GM15510 (cell line): ENCODE measurements around the gene OCRL.

Experiments
- POLR2A ChIP-seq: IDR thresholded peaks from 3 replicates; pipeline ENCODE4 v1.6.1; 2011; ENCODE audit warnings: borderline replicate concordance; ENCODE audit not compliant: insufficient read length; ENCODE audit errors: extremely low read depth

The OCRL gene

GRCh38 chrX:129540068-129540653, at the start of gene OCRL:
TSS of gene OCRL (plus strand) at chrX:129540259. CDS start at chrX:129540440, 181 bp downstream.
- peak; percentile 18 for TF ChIP-seq POLR2A

DNA sequence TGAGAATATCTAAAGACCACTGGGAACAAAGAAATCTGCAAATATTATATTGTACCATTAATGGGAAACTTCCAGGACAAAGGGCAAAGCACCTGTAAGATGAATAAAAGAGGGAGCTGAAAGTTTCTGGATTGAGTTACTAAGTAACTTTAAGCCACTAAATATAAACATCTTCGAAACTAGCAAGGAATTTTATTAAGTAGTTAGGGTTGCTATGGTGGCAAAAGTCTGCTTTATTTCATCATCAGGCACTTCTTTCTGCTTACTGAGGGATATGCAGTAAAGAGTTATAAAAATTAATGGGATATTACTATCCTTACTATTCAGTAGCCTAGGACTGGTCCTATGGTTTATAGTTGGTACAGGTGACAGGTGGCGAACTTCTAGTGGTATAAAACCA, 49.7 kb upstream of the OCRL start:
- no peak for TF ChIP-seq POLR2A

DNA sequence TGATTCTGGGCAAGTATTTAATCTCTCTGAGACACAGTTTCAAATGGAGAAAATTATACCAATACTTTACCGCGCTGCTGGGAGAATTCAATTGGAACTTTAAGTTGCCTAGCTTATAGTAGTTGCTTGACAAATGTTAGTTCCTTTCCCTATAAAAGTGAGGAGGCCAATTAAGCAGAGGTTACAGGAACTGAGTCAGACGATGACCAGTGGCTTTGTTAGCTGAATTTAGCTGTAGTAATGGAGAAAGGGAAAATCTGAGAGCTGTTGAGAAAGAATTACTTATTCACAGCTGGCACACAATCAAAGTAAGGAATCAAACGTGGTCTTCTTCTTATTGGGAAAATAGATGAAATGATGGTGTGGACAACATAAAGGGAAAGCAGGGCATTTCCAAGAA, 46.4 kb upstream of the OCRL start:
- TF ChIP-seq POLR2A, result no peak

DNA sequence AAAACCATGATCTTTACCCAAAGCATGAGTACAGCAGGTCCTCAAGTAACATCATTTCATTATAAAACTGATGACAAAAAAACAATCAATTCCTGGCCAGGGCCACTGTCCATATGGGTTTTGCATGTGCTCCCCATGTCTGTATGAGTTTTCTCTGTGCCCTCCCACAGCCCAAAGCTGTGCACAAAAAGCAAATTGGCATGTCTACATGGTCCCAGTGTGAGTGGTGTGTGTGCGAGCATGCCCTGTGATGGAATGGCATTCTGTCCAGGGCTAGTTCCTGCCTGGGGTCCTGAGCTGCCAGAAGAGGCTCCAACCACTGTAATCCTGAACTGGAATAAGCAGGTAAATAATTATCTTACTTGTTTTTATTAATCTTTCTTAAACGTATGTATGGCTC, 45.2 kb upstream of the OCRL start:
- no peak for TF ChIP-seq POLR2A

DNA sequence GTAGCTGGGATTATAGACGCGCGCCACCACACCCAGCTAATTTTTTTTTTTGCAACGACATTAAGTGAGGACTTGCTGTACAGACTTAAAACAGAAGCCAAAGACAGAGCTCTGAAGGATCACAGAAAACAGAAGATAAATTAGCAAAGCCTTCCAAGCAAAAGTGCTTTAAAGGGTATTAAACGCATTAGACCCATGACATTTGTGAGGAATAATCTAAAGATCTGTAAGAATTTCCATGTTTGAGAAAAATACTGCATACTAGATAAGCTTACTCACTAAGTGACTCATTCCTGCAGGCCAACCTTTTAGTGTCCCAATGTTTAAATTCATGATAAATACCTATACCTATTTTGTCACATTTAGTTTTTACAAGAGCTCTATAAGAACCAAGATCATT, 44.2 kb upstream of the OCRL start:
- TF ChIP-seq POLR2A, result no peak

- TF ChIP-seq POLR2A, result no peak
These were observed 43.4 kb upstream of the OCRL start for GRCh38 chrX:129496625-129497024.

DNA sequence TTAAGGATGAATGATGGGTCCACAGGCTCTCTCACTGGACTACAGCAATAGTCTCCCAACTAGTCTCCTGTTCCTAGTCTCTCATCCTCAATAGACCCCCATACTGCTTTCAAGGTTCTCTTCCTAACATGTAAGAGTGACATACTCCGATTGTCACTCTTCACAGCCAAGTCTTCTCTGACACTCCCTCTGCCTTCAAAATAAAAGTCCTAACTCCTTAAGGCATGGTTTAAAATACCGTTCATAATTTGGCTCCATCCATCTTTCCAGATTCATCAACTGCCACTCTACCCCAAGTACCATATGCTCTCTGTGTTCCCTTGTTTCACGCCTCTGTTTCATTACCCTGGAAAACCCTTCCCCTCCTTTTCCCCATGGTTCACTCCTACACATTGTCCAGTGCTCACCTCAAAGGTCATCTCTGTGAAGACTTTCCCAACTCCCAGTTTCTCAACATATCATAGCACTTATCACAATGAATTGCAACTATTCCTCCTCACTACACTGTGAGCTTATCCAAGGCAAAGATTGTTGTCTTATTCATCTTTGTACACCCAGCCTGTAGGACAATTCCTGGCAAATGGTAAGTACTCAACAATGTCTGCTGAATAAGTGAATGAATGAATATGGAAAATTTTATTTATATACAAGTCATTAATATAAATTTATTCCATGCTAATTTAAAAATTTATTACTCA, 42.8 kb upstream of the OCRL start:
- no peak for TF ChIP-seq POLR2A

DNA sequence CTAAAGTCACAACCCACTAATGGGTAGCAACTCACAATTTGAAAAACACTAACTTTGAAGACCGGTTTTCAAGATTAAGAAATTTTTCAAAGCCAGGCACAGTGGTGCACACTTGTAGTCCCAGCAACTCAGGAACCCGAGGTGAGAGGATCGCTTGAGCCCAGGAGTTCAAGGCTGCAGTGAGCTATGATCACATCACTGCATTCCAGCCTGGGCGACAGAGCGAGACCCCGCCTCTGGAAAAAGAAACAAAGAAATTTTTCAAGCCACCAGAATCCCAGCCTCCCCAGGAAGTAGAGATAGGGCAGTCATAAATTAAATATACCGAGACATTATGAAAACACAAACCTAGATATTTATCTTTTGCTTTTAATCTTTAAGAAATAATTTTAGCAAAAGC, 29.7 kb upstream of the OCRL start:
- no peak for TF ChIP-seq POLR2A

DNA sequence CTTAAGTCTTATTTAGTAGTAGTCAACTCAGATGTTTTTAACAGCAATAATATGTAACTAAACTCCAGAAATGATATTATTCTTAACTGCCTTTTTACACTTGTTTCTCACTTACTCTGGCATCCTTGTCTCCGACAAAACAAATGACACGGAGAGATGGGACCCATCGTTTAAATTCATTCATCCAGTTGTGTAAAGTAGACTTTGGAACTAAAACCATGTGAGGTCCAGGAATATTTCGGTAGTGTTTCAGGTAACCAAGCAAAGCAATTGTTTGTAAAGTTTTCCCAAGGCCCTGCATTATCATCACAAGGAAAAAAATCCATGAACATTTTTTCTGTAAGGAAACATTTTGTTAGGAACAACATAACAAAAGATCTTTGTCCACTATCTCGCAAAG, 28.4 kb upstream of the OCRL start:
- TF ChIP-seq POLR2A, result no peak

GRCh38 chrX:129512409-129512808, 27.6 kb upstream of the OCRL start:
- no peak for TF ChIP-seq POLR2A

GRCh38 chrX:129516402-129516801, 23.7 kb upstream of the OCRL start:
- no peak for TF ChIP-seq POLR2A

DNA sequence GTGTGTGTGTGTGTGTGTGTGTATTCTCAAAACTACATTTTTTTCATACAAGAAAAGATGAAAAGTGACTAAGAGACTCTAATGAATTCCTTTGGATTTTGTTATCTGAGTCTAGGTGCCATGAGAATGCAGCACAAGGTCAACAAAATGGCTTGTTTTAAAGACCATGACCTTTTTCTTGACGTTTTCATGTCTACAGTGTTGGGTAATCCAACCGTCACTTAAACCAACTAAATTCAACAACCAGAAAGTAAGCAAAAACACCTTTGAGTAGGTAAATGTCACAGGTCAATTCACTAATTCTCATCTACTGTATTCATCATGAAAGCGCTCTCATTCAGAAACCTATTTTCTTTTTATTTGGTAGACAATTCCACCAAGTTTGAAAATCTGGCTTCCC, 19.9 kb upstream of the OCRL start:
- TF ChIP-seq POLR2A, result no peak

DNA sequence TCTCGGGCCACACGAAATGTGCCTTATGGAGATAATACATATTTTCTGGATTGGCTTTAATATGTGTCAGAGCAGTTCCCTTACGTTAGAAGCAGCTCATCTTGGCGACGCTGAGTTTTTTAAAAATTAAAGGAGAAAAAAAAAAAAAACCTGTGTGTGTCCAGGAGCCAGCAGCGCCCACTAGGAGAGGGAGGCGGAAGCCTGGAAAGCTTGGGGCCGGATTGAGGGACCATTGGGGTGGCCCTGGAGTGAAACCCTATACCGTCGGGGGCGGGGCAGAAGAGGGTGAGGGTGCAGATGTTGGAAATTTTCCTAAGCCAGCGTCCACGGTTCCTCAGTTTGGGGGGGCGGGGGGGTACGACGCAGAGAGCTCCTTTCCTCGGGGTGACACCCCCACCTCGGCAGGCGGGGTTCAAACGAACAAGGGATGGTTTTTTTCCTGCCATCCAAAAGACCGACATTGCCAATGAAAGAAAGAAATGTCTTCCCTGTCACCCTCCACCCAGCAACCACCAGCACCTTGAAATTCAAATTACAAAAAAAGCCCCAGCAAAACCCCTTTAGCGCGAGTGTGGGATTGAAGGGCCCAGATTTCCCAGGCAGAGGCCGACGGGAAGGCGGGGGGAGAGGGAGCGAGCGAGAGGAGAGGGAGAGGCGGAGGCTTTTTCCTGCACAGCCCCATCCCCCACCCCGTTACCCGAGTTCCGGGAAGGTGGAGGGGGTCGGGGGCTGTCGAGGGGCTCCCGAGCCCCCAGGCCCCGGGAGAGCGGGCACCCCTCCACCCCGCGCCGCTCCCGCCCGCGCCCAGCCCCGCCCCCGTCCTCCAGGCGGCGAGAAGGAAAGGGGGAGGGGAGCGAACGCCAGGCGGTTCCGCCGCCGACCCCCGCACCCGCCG, 17.6 kb upstream of the OCRL start:
- no peak for TF ChIP-seq POLR2A

DNA sequence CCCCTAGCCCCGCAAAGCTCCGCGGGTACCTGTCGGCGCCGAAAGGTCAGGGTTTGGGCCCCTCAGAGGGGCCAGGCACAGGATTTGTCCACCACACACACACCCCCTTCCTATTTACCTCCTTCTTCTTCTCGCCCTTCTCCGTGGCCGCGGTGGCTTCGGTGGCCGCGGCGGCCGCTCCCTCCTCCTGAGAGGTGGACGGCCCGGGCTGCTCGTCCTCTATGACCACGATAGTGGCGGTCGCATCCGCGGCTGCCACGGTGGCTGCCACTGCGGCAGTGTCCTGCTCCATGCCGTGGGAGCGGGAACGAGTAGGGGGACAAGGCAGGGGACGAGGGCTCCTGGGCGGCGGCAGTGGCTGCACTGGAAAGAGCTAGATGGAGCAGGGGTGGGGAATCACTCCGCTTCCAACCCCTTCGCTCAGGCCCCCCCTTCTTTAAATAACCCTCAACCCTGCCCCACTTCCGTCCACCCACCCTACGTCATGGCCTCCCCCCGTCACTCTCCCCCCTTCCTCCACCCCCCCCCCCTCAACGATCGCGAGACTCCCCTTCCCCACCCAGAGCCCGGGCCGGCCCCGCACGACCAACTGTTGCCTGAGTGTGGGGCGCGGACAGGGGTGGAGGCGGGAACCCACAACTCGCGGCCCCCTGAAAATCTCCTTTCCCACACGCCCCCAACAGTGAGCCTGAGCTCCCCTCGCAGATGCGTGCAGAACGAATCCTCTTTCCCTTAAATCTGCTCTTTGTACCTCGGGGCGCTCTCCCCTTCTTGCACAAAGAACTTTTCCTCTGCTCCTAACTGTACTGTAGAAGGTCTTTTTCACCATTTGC, 16.8 kb upstream of the OCRL start, which contains the start of gene SMARCA1:
Gene SMARCA1, minus strand, starts transcription at position 412 of the 833 bp plus-strand sequence. Its CDS starts 120 bp downstream, at position 292.
- no peak for TF ChIP-seq POLR2A
